ENCODE measurements around the gene PLBD2.
A peak's percentile ranks its signal among the peaks of the same experiment; 100 is the strongest.
"Not testable (repeated sequence)": the region's sequence is repeated elsewhere in the genome, so short reads cannot be mapped to it uniquely, and the experiment has no call there.

Gene PLBD2

GRCh38 chr12:113334786-113335539 lies 23.4 kb upstream of the PLBD2 start, which contains the start of gene SLC8B1:
Gene SLC8B1, minus strand, starts transcription at chr12:113335109. Its CDS starts 2,231 bp downstream, at chr12:113332878.
- H3K79me2 ChIP-seq (ENCODE audit: control insufficient read depth, insufficient read depth, low read length, unreplicated experiment) = peaks cover 3% of the 10 kb centered on the region
- peak within 1 kb of the TSS; percentile 87 for H2AFZ ChIP-seq (ENCODE audit: low read length, unreplicated experiment)
- no peak within 1 kb of the TSS for H3K27ac ChIP-seq (ENCODE audit: low read depth, low read length)
- H3K36me3 ChIP-seq (ENCODE audit: insufficient read depth, low read length) = no peaks in the 10 kb centered on the region; the same call in 1 of the 2 replicates
- no peaks in the 10 kb centered on the region for H3K27me3 ChIP-seq (ENCODE audit: insufficient read depth, low read length)
- no peaks in the 10 kb centered on the region for H3K4me1 ChIP-seq (ENCODE audit: control insufficient read depth, insufficient read depth, low read length, unreplicated experiment)
- H3K4me3 ChIP-seq (ENCODE audit: low read depth, low read length) = peak within 1 kb of the TSS; percentile 88

DNA sequence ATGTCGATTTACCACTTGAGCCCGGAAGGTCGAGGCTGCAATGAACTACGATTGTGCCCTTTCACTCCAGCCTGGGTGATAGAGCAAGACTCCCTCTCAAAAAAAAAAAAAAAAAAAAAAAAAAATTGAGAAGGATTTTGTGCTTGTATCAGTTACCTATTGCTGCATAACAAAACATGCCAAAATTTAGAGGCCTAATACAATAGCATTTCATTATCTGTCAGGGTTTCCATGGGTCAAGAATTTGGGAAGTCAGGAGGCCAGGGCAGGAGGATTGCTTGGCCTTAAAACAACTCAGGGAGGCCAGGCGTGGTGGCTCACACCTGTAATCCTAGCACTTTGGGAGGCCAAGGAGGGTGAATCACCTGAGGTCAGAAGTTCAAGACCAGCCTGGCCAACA lies 18.8 kb upstream of the PLBD2 start:
- Histone ChIP-seq H3K4me3 (ENCODE audit: low read depth, low read length) (no peak overlapping the region), H3K27ac (ENCODE audit: low read depth, low read length) (no peak overlapping the region), H3K36me3 (ENCODE audit: insufficient read depth, low read length) (no peaks in the 10 kb centered on the region), H3K4me1 (ENCODE audit: control insufficient read depth, insufficient read depth, low read length, unreplicated experiment) (no peaks in the 10 kb centered on the region), H2AFZ (ENCODE audit: low read length, unreplicated experiment) (no peak overlapping the region), H3K79me2 (ENCODE audit: control insufficient read depth, insufficient read depth, low read length, unreplicated experiment) (no peaks in the 10 kb centered on the region), H3K27me3 (ENCODE audit: insufficient read depth, low read length) (no peaks in the 10 kb centered on the region)

- H3K4me3 ChIP-seq (ENCODE audit: low read depth, low read length) = no peak overlapping the region
- no peak overlapping the region for H2AFZ ChIP-seq (ENCODE audit: low read length, unreplicated experiment)
- no peak overlapping the region for H3K27ac ChIP-seq (ENCODE audit: low read depth, low read length)
- H3K4me1 ChIP-seq (ENCODE audit: control insufficient read depth, insufficient read depth, low read length, unreplicated experiment) = no peaks in the 10 kb centered on the region
- no peaks in the 10 kb centered on the region for H3K27me3 ChIP-seq (ENCODE audit: insufficient read depth, low read length)
- no peaks in the 10 kb centered on the region for H3K79me2 ChIP-seq (ENCODE audit: control insufficient read depth, insufficient read depth, low read length, unreplicated experiment)
- H3K36me3 ChIP-seq (ENCODE audit: insufficient read depth, low read length) = no peaks in the 10 kb centered on the region
These were observed 18.3 kb upstream of the PLBD2 start for GRCh38 chr12:113340061-113340460.

DNA sequence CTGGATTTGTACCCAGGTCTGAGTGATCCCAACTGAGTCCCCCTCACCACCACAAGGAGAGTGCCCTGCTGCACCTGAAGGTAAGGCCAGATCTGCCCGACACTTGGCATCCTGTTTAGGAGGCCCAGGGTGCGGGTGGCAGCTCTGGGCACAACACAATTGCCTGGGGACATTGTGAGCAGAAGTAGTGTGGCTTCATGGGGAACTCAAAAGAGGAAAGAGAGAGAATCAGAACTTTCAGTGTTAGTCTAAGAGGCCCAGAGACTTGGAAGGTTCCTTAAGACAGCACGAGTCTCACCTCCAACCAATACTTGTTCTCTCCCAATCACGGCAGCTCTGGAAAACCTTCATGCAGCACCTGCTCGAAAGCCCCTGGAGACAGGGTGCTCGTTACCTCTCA lies 16.9 kb upstream of the PLBD2 start:
- Histone ChIP-seq H3K4me3 (ENCODE audit: low read depth, low read length) (no peak overlapping the region), H3K79me2 (ENCODE audit: control insufficient read depth, insufficient read depth, low read length, unreplicated experiment) (no peaks in the 10 kb centered on the region), H3K27me3 (ENCODE audit: insufficient read depth, low read length) (no peaks in the 10 kb centered on the region), H2AFZ (ENCODE audit: low read length, unreplicated experiment) (no peak overlapping the region), H3K36me3 (ENCODE audit: insufficient read depth, low read length) (no peaks in the 10 kb centered on the region), H3K4me1 (ENCODE audit: control insufficient read depth, insufficient read depth, low read length, unreplicated experiment) (no peaks in the 10 kb centered on the region), H3K27ac (ENCODE audit: low read depth, low read length) (no peak overlapping the region)

- no peaks in the 10 kb centered on the region for H3K79me2 ChIP-seq (ENCODE audit: control insufficient read depth, insufficient read depth, low read length, unreplicated experiment)
- H3K27ac ChIP-seq (ENCODE audit: low read depth, low read length) = no peak overlapping the region
- H3K4me3 ChIP-seq (ENCODE audit: low read depth, low read length) = no peak overlapping the region
- H2AFZ ChIP-seq (ENCODE audit: low read length, unreplicated experiment) = no peak overlapping the region
- no peaks in the 10 kb centered on the region for H3K36me3 ChIP-seq (ENCODE audit: insufficient read depth, low read length)
- no peaks in the 10 kb centered on the region for H3K27me3 ChIP-seq (ENCODE audit: insufficient read depth, low read length)
- H3K4me1 ChIP-seq (ENCODE audit: control insufficient read depth, insufficient read depth, low read length, unreplicated experiment) = no peaks in the 10 kb centered on the region
These were observed 13.1 kb upstream of the PLBD2 start for GRCh38 chr12:113345318-113345717.

- H3K27me3 ChIP-seq (ENCODE audit: insufficient read depth, low read length) = no peaks in the 10 kb centered on the region
- no peaks in the 10 kb centered on the region for H3K36me3 ChIP-seq (ENCODE audit: insufficient read depth, low read length)
- no peaks in the 10 kb centered on the region for H3K4me1 ChIP-seq (ENCODE audit: control insufficient read depth, insufficient read depth, low read length, unreplicated experiment)
- H2AFZ ChIP-seq (ENCODE audit: low read length, unreplicated experiment) = no peak overlapping the region
- no peaks in the 10 kb centered on the region for H3K79me2 ChIP-seq (ENCODE audit: control insufficient read depth, insufficient read depth, low read length, unreplicated experiment)
- no peak overlapping the region for H3K27ac ChIP-seq (ENCODE audit: low read depth, low read length)
- H3K4me3 ChIP-seq (ENCODE audit: low read depth, low read length) = no peak overlapping the region
These were observed 12.0 kb upstream of the PLBD2 start for GRCh38 chr12:113346353-113346752.

DNA sequence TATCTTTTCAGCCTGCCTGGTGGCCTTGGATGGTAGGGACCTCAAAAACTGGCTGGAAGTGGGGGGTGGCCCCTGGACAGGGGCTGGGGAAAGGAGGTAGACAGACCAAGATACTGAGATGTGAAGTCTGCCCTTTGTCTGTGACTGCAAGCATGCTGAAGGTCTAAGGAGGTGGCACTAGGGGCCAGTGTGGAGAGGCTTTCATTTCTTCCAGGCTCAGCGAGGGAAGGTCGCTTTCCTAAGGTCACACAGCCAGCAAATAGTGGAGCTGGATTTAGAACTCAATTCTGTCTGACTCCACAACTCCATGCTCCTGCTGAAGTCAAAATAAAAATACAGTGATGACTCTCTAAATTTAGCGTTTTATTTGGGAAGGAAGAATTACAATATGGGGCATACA lies 11.3 kb upstream of the PLBD2 start:
- H3K4me3 ChIP-seq (ENCODE audit: low read depth, low read length) = no peak overlapping the region
- H3K27ac ChIP-seq (ENCODE audit: low read depth, low read length) = no peak overlapping the region
- H3K27me3 ChIP-seq (ENCODE audit: insufficient read depth, low read length) = no peaks in the 10 kb centered on the region
- no peak overlapping the region for H2AFZ ChIP-seq (ENCODE audit: low read length, unreplicated experiment)
- H3K36me3 ChIP-seq (ENCODE audit: insufficient read depth, low read length) = no peaks in the 10 kb centered on the region
- no peaks in the 10 kb centered on the region for H3K4me1 ChIP-seq (ENCODE audit: control insufficient read depth, insufficient read depth, low read length, unreplicated experiment)
- H3K79me2 ChIP-seq (ENCODE audit: control insufficient read depth, insufficient read depth, low read length, unreplicated experiment) = no peaks in the 10 kb centered on the region

GRCh38 chr12:113347892-113348291 lies 10.5 kb upstream of the PLBD2 start:
- H3K27ac ChIP-seq (ENCODE audit: low read depth, low read length) = no peak overlapping the region
- H3K4me1 ChIP-seq (ENCODE audit: control insufficient read depth, insufficient read depth, low read length, unreplicated experiment) = no peaks in the 10 kb centered on the region
- H3K36me3 ChIP-seq (ENCODE audit: insufficient read depth, low read length) = no peaks in the 10 kb centered on the region
- H3K27me3 ChIP-seq (ENCODE audit: insufficient read depth, low read length) = no peaks in the 10 kb centered on the region
- H2AFZ ChIP-seq (ENCODE audit: low read length, unreplicated experiment) = no peak overlapping the region
- no peaks in the 10 kb centered on the region for H3K79me2 ChIP-seq (ENCODE audit: control insufficient read depth, insufficient read depth, low read length, unreplicated experiment)
- H3K4me3 ChIP-seq (ENCODE audit: low read depth, low read length) = no peak overlapping the region

DNA sequence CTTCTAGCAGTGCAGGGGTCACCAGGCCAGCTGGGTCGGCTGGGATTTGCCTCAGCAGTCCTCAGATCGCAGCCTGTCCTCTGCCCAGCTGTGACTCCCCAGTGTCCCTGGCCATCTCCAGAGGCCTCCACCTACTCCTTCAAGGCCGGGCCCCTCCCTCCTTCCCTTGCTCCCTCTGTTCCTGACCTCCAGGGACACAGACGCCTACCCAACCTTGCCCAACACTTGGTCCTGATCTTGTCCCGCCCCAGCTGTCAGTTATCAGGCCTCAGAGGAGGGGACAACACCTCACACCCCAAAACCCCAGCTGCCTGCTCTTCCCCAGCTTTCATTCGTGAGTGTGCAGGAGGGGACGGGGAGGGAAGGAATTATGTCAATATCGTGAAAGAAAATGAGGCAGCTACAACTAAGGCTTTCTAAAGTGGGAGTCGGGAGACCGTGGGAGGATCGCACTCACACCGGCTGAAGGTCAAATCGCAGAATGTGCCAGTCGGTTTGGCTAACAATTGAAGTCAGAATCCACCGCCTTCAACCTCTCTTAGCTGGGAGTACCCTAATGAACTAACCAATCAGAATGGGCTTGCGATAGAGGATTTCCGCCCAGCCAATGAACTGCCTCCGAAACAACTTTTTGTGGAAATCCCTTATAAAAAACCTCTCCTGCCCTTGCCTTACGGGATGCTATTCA lies 9.4 kb upstream of the PLBD2 start:
- Histone ChIP-seq H3K27ac (ENCODE audit: low read depth, low read length) (no peak overlapping the region), H3K79me2 (ENCODE audit: control insufficient read depth, insufficient read depth, low read length, unreplicated experiment) (no peaks in the 10 kb centered on the region), H3K27me3 (ENCODE audit: insufficient read depth, low read length) (no peaks in the 10 kb centered on the region), H3K4me1 (ENCODE audit: control insufficient read depth, insufficient read depth, low read length, unreplicated experiment) (no peaks in the 10 kb centered on the region), H3K36me3 (ENCODE audit: insufficient read depth, low read length) (no peaks in the 10 kb centered on the region), H3K4me3 (ENCODE audit: low read depth, low read length) (no peak overlapping the region), H2AFZ (ENCODE audit: low read length, unreplicated experiment) (no peak overlapping the region)

DNA sequence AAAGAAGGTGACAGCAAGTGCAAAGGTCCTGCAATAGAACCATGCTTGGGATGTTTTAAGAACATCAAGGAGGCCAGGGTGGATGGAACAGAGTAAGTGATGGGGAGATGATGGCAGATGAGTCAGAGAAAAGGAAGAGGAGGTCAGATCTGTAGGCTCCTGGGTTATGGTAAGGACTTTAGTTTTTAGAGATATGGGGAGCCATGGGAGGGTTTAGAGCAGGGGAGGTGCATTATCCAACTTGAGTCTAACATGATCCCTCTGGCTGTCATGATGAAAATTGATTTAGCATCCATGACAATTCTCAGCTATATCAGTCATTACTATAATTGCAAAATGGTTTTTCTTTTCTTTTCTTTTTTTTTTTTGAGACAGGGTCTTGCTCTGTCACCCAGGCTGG lies 7.3 kb upstream of the PLBD2 start:
- H2AFZ ChIP-seq (ENCODE audit: low read length, unreplicated experiment) = no peak overlapping the region
- no peak overlapping the region for H3K4me3 ChIP-seq (ENCODE audit: low read depth, low read length)
- no peak overlapping the region for H3K27ac ChIP-seq (ENCODE audit: low read depth, low read length)
- no peaks in the 10 kb centered on the region for H3K36me3 ChIP-seq (ENCODE audit: insufficient read depth, low read length)
- H3K4me1 ChIP-seq (ENCODE audit: control insufficient read depth, insufficient read depth, low read length, unreplicated experiment) = no peaks in the 10 kb centered on the region
- no peaks in the 10 kb centered on the region for H3K79me2 ChIP-seq (ENCODE audit: control insufficient read depth, insufficient read depth, low read length, unreplicated experiment)
- H3K27me3 ChIP-seq (ENCODE audit: insufficient read depth, low read length) = no peaks in the 10 kb centered on the region

GRCh38 chr12:113354192-113354591 lies 4.2 kb upstream of the PLBD2 start:
- H2AFZ ChIP-seq (ENCODE audit: low read length, unreplicated experiment); H3K79me2 ChIP-seq (ENCODE audit: control insufficient read depth, insufficient read depth, low read length, unreplicated experiment); H3K4me1 ChIP-seq (ENCODE audit: control insufficient read depth, insufficient read depth, low read length, unreplicated experiment); H3K36me3 ChIP-seq (ENCODE audit: insufficient read depth, low read length); H3K27ac ChIP-seq (ENCODE audit: low read depth, low read length); H3K27me3 ChIP-seq (ENCODE audit: insufficient read depth, low read length); H3K4me3 ChIP-seq (ENCODE audit: low read depth, low read length): not testable (repeated sequence)
